HPDE6-E6E7 (cell line): ENCODE data around the gene RNF114.
A peak's percentile ranks its signal among the peaks of the same experiment; 100 is the strongest.
"Not testable (repeated sequence)": the region's sequence is repeated elsewhere in the genome, so short reads cannot be mapped to it uniquely, and the experiment has no call there.

ENCODE experiments used
- DNase-seq: peaks from one replicate; pipeline ENCODE4 v3.0.0; 2011; ENCODE audit warnings: missing footprints; ENCODE audit errors: extremely low spot score

RNF114 gene

GRCh38 chr20:49985617-49986016, 49.4 kb downstream of the RNF114 start:
- no peak for DNase-seq

- DNase-seq: no peak
Observed at GRCh38 chr20:49986049-49986448, 49.9 kb downstream of the RNF114 start.

- no peak for DNase-seq
Observed at GRCh38 chr20:49987015-49987867, 51.0 kb downstream of the RNF114 start.

- no peak for DNase-seq
Observed at GRCh38 chr20:49987868-49988690, 51.9 kb downstream of the RNF114 start.

- no peak for DNase-seq
Observed at GRCh38 chr20:49989234-49990065, 53.3 kb downstream of the RNF114 start.

- no peak for DNase-seq
Observed at GRCh38 chr20:49990271-49990720, 54.1 kb downstream of the RNF114 start.

GRCh38 chr20:49993301-49993751, 57.1 kb downstream of the RNF114 start:
- no peak for DNase-seq

GRCh38 chr20:49995586-49995985, 59.4 kb downstream of the RNF114 start:
- DNase-seq: no peak

- not testable (repeated sequence) for DNase-seq
Observed at GRCh38 chr20:49998478-49999188, 62.4 kb downstream of the RNF114 start.

GRCh38 chr20:49999329-49999728, 63.1 kb downstream of the RNF114 start:
- no peak for DNase-seq

GRCh38 chr20:50000548-50001222, 64.5 kb downstream of the RNF114 start:
- DNase-seq: not testable (repeated sequence)

- DNase-seq: no peak
Observed at GRCh38 chr20:50001784-50002311, 65.7 kb downstream of the RNF114 start.

- peak; percentile 80 for DNase-seq
Observed at GRCh38 chr20:50003253-50003656, 67.1 kb downstream of the RNF114 start.
